HL-60 (cell line): ENCODE results near the gene HOXD4.

Experiments
- SPI1 ChIP-seq: IDR thresholded peaks from 2 replicates; pipeline ENCODE4 v1.6.1; 2012; ENCODE audit warnings: low read depth, mild to moderate bottlenecking, borderline replicate concordance
- TF ChIP-seq, protein P1 (sequence below): IDR thresholded peaks from one replicate; pipeline ENCODE4 v1.5.1; 2011; ENCODE audit warnings: low read length, control low read depth, inconsistent platforms; ENCODE audit not compliant: insufficient read depth

DNA sequence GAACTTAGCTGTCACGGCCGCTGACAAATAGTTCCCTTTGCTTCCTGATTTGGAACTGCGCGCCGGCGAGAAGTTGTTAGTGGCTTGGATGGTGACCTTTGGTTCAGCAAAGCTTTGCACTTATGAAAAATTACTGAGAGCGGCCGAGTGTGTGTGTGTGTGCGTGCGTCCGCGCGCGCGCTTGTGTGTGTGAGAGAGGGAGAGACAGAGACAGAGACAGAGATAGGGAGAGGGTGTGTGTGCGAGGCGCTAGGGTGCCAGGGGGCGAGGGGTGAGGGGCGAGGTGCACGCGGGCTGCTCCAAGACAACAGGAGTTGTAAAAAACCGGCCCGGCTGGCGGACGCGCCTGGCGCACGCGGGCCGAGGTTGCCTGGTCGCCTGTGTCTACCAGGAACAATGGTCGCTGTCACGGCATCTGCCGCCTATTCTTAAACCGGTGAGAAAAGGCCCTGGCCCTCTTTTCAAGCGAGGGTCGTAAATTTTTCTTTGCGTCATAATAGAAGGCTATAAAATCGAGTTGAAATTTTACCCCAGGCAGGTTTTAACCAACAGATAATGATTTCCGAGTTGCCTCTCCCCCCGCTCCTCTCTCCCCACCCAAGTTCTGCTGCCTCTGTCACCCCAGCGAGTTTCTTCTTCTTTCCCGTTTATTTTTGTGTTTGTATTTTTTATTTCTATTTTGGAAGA, 6.3 kb downstream of the HOXD4 start:
- TF ChIP-seq SPI1, result no peak
- TF ChIP-seq, protein P1, sequence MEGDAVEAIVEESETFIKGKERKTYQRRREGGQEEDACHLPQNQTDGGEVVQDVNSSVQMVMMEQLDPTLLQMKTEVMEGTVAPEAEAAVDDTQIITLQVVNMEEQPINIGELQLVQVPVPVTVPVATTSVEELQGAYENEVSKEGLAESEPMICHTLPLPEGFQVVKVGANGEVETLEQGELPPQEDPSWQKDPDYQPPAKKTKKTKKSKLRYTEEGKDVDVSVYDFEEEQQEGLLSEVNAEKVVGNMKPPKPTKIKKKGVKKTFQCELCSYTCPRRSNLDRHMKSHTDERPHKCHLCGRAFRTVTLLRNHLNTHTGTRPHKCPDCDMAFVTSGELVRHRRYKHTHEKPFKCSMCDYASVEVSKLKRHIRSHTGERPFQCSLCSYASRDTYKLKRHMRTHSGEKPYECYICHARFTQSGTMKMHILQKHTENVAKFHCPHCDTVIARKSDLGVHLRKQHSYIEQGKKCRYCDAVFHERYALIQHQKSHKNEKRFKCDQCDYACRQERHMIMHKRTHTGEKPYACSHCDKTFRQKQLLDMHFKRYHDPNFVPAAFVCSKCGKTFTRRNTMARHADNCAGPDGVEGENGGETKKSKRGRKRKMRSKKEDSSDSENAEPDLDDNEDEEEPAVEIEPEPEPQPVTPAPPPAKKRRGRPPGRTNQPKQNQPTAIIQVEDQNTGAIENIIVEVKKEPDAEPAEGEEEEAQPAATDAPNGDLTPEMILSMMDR, result no peak
